Measurements from ENCODE around the gene NAXE. TPM values are rescaled to one million over a fixed set of nuclear protein-coding genes. Genes with fewer than 3 reads are reported as not detected.
"Not testable (repeated sequence)": the region's sequence is repeated elsewhere in the genome, so short reads cannot be mapped to it uniquely, and the experiment has no call there.

NAXE gene
- total RNA-seq, 2 donors from 2014 or later, result 118 to 188 TPM

DNA sequence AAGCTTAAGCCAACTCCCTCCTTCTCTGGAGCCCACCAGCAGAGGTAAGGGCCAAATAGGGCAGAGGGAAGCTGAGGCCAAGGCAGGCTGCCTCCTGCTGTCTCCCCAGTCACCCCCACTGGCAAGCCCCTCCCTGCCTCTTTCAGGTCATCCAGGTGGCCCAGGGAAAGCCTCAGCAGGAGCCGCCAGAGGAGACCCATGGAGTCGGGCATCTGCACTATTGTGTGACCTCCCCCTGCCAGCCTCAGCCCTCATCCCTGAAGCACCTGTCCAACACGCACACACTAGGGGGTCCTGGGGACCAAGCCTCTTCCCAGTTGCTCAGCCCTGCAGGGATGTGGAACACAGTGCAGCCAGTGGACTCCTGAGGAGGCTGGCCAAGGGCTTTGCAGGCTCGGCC, 5.3 kb upstream of the NAXE start:
- TF ChIP-seq POLR2A (IDR thresholded peaks at IDR 0.05) (no peak), POLR2AphosphoS5 (IDR thresholded peaks at IDR 0.05) (no peak)
- TF ChIP-seq, protein P1, sequence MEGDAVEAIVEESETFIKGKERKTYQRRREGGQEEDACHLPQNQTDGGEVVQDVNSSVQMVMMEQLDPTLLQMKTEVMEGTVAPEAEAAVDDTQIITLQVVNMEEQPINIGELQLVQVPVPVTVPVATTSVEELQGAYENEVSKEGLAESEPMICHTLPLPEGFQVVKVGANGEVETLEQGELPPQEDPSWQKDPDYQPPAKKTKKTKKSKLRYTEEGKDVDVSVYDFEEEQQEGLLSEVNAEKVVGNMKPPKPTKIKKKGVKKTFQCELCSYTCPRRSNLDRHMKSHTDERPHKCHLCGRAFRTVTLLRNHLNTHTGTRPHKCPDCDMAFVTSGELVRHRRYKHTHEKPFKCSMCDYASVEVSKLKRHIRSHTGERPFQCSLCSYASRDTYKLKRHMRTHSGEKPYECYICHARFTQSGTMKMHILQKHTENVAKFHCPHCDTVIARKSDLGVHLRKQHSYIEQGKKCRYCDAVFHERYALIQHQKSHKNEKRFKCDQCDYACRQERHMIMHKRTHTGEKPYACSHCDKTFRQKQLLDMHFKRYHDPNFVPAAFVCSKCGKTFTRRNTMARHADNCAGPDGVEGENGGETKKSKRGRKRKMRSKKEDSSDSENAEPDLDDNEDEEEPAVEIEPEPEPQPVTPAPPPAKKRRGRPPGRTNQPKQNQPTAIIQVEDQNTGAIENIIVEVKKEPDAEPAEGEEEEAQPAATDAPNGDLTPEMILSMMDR (IDR thresholded peaks at IDR 0.05), result no peak
- H3K27me3 ChIP-seq (replicated peaks; ENCODE audit: insufficient read depth), result no peaks in the 10 kb centered on the region
- H3K4me1 ChIP-seq (replicated peaks), result peaks cover 2% of the 10 kb centered on the region
- no peaks in the 10 kb centered on the region for H3K36me3 ChIP-seq
- H3K4me3 ChIP-seq, result no peak overlapping the region
- 70% methylated on average over 4 of the region's 4 CpGs for WGBS
- no peak overlapping the region for H3K27ac ChIP-seq
- H3K9me3 ChIP-seq, result no peaks in the 10 kb centered on the region
- intact Hi-C loops (cut with DNase I), result loop anchor here (5.0 kb wide), 1 partner anchor 36 kb away; no protein-coding TSS in a partner anchor
- DNase-seq (ENCODE audit: low spot score), result no peak

DNA sequence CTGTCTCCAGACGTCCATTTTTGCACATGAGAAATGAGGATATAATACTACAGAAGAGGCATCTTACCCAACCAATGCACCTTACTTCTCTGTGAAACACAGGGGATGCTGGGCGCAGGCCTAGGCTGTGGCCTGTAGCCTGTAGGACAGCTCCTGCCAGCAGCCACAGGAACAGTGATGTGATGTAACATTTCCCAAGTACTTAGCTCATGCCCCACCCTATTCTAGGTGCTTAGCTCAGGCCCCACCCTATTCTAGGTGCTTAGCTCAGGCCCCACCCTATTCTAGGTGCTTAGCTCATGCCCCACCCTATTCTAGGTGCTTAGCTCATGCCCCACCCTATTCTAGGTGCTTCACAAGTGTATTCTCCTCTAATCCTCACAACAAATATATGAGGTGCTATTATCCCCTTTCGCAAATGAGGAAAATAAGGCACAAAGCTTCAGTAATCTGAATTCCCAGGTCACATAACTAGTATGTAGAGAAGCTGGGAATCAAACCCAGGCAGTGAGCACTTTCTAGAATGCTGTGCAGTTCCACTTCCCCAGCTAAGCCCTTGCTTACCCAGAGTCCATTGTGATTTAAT, 4.6 kb upstream of the NAXE start:
- TF ChIP-seq, protein P1 (IDR thresholded peaks at IDR 0.05), result no peak
- TF ChIP-seq POLR2AphosphoS5 (IDR thresholded peaks at IDR 0.05), result no peak
- no peak for TF ChIP-seq POLR2A (IDR thresholded peaks at IDR 0.05)
- Histone ChIP-seq H3K4me1 (replicated peaks) (peaks cover 2% of the 10 kb centered on the region), H3K27me3 (replicated peaks; ENCODE audit: insufficient read depth) (no peaks in the 10 kb centered on the region), H3K36me3 (no peaks in the 10 kb centered on the region), H3K27ac (no peak overlapping the region), H3K9me3 (no peaks in the 10 kb centered on the region), H3K4me3 (no peak overlapping the region)
- no peak for DNase-seq (ENCODE audit: low spot score)
- 96% methylated on average over 3 of the region's 3 CpGs for WGBS
- intact Hi-C loops (cut with DNase I), result loop anchor here (5.0 kb wide), 1 partner anchor 35 kb away; no protein-coding TSS in a partner anchor

DNA sequence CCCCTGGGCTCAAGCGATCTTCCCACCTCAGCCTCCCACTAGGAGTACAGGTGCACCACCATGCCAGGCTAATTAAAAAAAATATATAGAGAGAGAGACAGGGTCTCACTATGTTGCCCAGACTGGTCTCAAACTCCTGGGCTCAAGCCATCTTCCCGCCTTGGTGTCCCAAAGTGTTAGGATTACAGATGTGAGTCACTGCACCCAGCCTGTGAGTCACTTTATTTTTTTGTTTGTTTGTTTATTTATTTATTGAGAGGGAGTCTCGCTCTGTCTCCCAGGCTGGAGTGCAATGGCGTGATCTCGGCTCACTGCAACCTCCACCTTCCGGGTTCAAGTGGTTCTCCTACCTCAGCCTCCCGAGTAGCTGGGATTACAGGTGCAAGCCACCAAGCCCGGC, 3.6 kb upstream of the NAXE start:
- not testable (repeated sequence) for H3K27ac ChIP-seq; H3K27me3 ChIP-seq (replicated peaks; ENCODE audit: insufficient read depth); H3K4me3 ChIP-seq; H3K4me1 ChIP-seq (replicated peaks); H3K36me3 ChIP-seq; DNase-seq (ENCODE audit: low spot score); H3K9me3 ChIP-seq
- intact Hi-C loops (cut with DNase I), result loop anchor here (5.0 kb wide), 1 partner anchor 34 kb away; no protein-coding TSS in a partner anchor
- 87% methylated on average over 8 of the region's 8 CpGs for WGBS

DNA sequence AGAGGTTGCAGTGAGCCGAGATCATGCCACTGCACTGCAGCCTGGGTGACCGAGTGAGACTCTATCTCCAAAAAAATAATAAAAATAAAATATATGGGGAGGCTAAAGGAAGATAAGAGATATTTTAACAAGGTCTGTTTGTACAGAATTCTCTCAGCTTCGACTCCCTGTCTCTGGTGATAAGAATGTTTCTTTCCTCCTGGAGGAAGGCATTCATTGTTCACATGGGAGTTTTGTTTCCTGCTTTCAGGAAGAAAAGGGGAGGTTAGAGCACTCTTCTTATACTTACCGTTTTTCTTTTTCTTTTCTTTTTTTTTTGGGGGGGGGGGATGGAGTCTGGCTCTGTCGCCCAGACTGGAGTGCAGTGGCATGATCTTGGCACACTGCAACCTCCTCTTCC, 2.0 kb upstream of the NAXE start:
- intact Hi-C loops (cut with DNase I), result loop anchor here (5.0 kb wide), 1 partner anchor 33 kb away; no protein-coding TSS in a partner anchor
- DNase-seq (ENCODE audit: low spot score), result no peak
- H3K9me3 ChIP-seq, result no peaks in the 10 kb centered on the region
- H3K4me1 ChIP-seq (replicated peaks), result peaks cover 2% of the 10 kb centered on the region
- WGBS, result 58% methylated on average over 5 of the region's 5 CpGs
- TF ChIP-seq, protein P1 (IDR thresholded peaks at IDR 0.05), result no peak
- TF ChIP-seq POLR2A (IDR thresholded peaks at IDR 0.05), result no peak
- no peak for TF ChIP-seq POLR2AphosphoS5 (IDR thresholded peaks at IDR 0.05)
- H3K27ac ChIP-seq, result no peak overlapping the region
- no peaks in the 10 kb centered on the region for H3K36me3 ChIP-seq
- no peak overlapping the region for H3K4me3 ChIP-seq
- H3K27me3 ChIP-seq (replicated peaks; ENCODE audit: insufficient read depth), result no peaks in the 10 kb centered on the region

- TF ChIP-seq POLR2AphosphoS5 (IDR thresholded peaks at IDR 0.05), result no peak
- TF ChIP-seq POLR2A (IDR thresholded peaks at IDR 0.05), result no peak
- TF ChIP-seq, protein P1 (IDR thresholded peaks at IDR 0.05), result no peak
- 84% methylated on average over 10 of the region's 10 CpGs for WGBS
- intact Hi-C loops (cut with DNase I), result no loop called here
- Histone ChIP-seq H3K27ac (peak overlapping the region; percentile 79 to 86), H3K27me3 (replicated peaks; ENCODE audit: insufficient read depth) (no peaks in the 10 kb centered on the region), H3K9me3 (no peaks in the 10 kb centered on the region), H3K36me3 (no peaks in the 10 kb centered on the region), H3K4me1 (replicated peaks) (peaks cover 2% of the 10 kb centered on the region), H3K4me3 (peak overlapping the region in 1 of 2 donors; percentile 74)
- DNase-seq (ENCODE audit: low spot score), result no peak
Observed at GRCh38 chr1:156590326-156591180, 1.0 kb upstream of the NAXE start.
